GM12878 (cell line): ENCODE results near the gene STRBP. TPM values are rescaled to one million over a fixed set of nuclear protein-coding genes. Genes with fewer than 3 reads are reported as not detected.

Experiments
- ATAC-seq: fragments of 200-7000 bp; cut with Tn5 transposase; 3 replicates; pipeline ENCODE4 v1.9.1; 2020; ENCODE audit warnings: mild to moderate bottlenecking, moderate library complexity
- BruUV-seq: library from RNA; stranded (reverse); fragments of 400-500 nt; replicated peaks from 2 replicates; lab custom pipeline; 2021; lab: Mats Ljungman, UMichigan
- CTCF ChIA-PET: fragments of 300-600 bp; sonication (Branson Sonifier 250); formaldehyde crosslinking; extraction: SDS; loops from one replicate; lab custom pipeline; 2021; ENCODE audit warnings: inconsistent platforms; lab: Yijun Ruan, JAX
- POLR2A ChIA-PET: fragments of 350-600 bp; formaldehyde crosslinking; extraction: SDS; loops from one replicate; lab custom pipeline; 2021; ENCODE audit warnings: inconsistent platforms; lab: Charles Lee
- RAD21 ChIA-PET: fragments of 300-600 bp; sonication (Branson Sonifier 250); formaldehyde crosslinking; loops from one replicate; lab custom pipeline; 2023; ENCODE audit warnings: antibody characterized with exemption; ENCODE audit not compliant: unreplicated experiment; lab: Charles Lee
- SMC1A ChIA-PET: fragments of 300-600 bp; sonication (Branson Sonifier 250); formaldehyde crosslinking; loops from one replicate; lab custom pipeline; 2023; ENCODE audit not compliant: unreplicated experiment, uncharacterized antibody; lab: Charles Lee
- DNase-seq: peaks from one replicate; pipeline ENCODE4 v3.0.0-alpha.2; 2011; ENCODE audit warnings: low read depth, low spot score
- FAIRE-seq: peaks from 3 replicates; lab custom pipeline; 2011; peaks lifted over from hg19 to GRCh38; lab: Jason Lieb, UNC
- H2AFZ ChIP-seq: 2 replicates; pipeline ENCODE4 v1.6.0; 2011; ENCODE audit warnings: low read depth, low read length, control low read depth; ENCODE audit not compliant: control insufficient read depth
- H3K27ac ChIP-seq: 2 replicates; pipeline ENCODE4 v1.5.1; 2011; ENCODE audit warnings: control low read depth; ENCODE audit not compliant: control insufficient read depth, insufficient read depth
- H3K27me3 ChIP-seq, 2 experiments: replicated peaks in 1 of 2; 2 replicates each; pipeline versions ENCODE4 v1.6.0 to v1.6.1; 2011; ENCODE audit warnings: low read length in 1 of 2; ENCODE audit not compliant: control insufficient read depth in 2 of 2, insufficient read depth in 2 of 2
- H3K36me3 ChIP-seq, 2 experiments: 2 replicates each; pipeline ENCODE4 v1.5.1; 2011; ENCODE audit warnings: low read length in 1 of 2; ENCODE audit not compliant: control insufficient read depth in 2 of 2, insufficient read depth in 2 of 2
- H3K4me1 ChIP-seq: 2 replicates; pipeline ENCODE4 v1.6.1; 2011; ENCODE audit warnings: mild to moderate bottlenecking, low read length, moderate library complexity, mixed read lengths; ENCODE audit not compliant: control insufficient read depth, insufficient read depth
- H3K4me2 ChIP-seq: 2 replicates; pipeline ENCODE4 v1.6.0; 2011; ENCODE audit warnings: control low read depth; ENCODE audit not compliant: control insufficient read depth, insufficient read depth
- H3K4me3 ChIP-seq: fragments of 200-600 bp; sonication (generic); 2 replicates; pipeline ENCODE4 v1.5.1; 2016
- H3K79me2 ChIP-seq: 2 replicates; pipeline ENCODE4 v1.6.0; 2011; ENCODE audit warnings: low read length; ENCODE audit not compliant: control insufficient read depth, insufficient read depth
- H3K9ac ChIP-seq: 2 replicates; pipeline ENCODE4 v1.8.0; 2011; ENCODE audit warnings: low read length, control low read depth, mixed read lengths; ENCODE audit not compliant: control insufficient read depth, insufficient read depth
- H3K9me3 ChIP-seq: replicated peaks from 3 replicates; pipeline ENCODE4 v1.5.1; 2011; ENCODE audit warnings: mild to moderate bottlenecking, low read length; ENCODE audit not compliant: control insufficient read depth, insufficient read depth
- H4K20me1 ChIP-seq: 2 replicates; pipeline ENCODE4 v1.6.0; 2011; ENCODE audit not compliant: control insufficient read depth, insufficient read depth
- CBFB ChIP-seq: IDR thresholded peaks from 2 replicates; pipeline ENCODE4 v1.6.1; 2016; ENCODE audit warnings: antibody characterized with exemption, low read depth
- CBX3 ChIP-seq: fragments of 200-600 bp; sonication (generic); IDR thresholded peaks from 2 replicates; pipeline ENCODE4 v1.6.1; 2016; ENCODE audit warnings: low read depth, borderline replicate concordance
- HCFC1 ChIP-seq: fragments of 150-350 bp; IDR thresholded peaks from 2 replicates; pipeline ENCODE4 v1.6.1; 2014; ENCODE audit warnings: low read length
- HDGF ChIP-seq: fragments of 450-650 bp; IDR thresholded peaks from 2 replicates; pipeline ENCODE4 v1.6.1; 2016; ENCODE audit warnings: antibody characterized with exemption
- IKZF1 ChIP-seq: fragments of 450-650 bp; conservative IDR thresholded peaks from 2 replicates; pipeline ENCODE4 v1.6.1; 2017; ENCODE audit warnings: antibody characterized with exemption, mild to moderate bottlenecking
- IKZF2 ChIP-seq, 2 experiments: fragments of 450-650 bp; IDR thresholded peaks; 2 replicates each; pipeline ENCODE4 v1.6.1; 2017; ENCODE audit warnings: mild to moderate bottlenecking in 2 of 2, moderate library complexity in 2 of 2
- JUNB ChIP-seq: IDR thresholded peaks from 2 replicates; pipeline ENCODE4 v1.6.1; 2016; ENCODE audit warnings: antibody characterized with exemption, mild to moderate bottlenecking
- JUND ChIP-seq: IDR thresholded peaks from 2 replicates; pipeline ENCODE4 v1.6.1; 2012; ENCODE audit warnings: low read depth, mild to moderate bottlenecking, low read length, improper control_type of control experiment, moderate library complexity
- PAX5 ChIP-seq: IDR thresholded peaks from 2 replicates; pipeline ENCODE4 v1.6.1; 2011; ENCODE audit warnings: low read depth, low read length, borderline replicate concordance
- PML ChIP-seq: IDR thresholded peaks from 2 replicates; pipeline ENCODE4 v1.6.1; 2012; ENCODE audit warnings: low read length, inconsistent platforms
- POU2F2 ChIP-seq: IDR thresholded peaks from 3 replicates; pipeline ENCODE4 v1.6.1; 2011; ENCODE audit warnings: low read depth, mild to moderate bottlenecking, low read length, borderline replicate concordance
- SMARCA5 ChIP-seq: fragments of 450-650 bp; IDR thresholded peaks from 2 replicates; pipeline ENCODE4 v1.6.1; 2017; ENCODE audit warnings: mild to moderate bottlenecking
- SRF ChIP-seq, 2 experiments: IDR thresholded peaks; 2 replicates each; pipeline ENCODE4 v1.6.1; 2011; ENCODE audit warnings: low read depth in 2 of 2, low read length in 2 of 2, mild to moderate bottlenecking in 1 of 2, moderate library complexity in 1 of 2
- ZSCAN29 ChIP-seq: fragments of 450-650 bp; IDR thresholded peaks from 2 replicates; pipeline ENCODE4 v1.6.1; 2017; ENCODE audit warnings: mild to moderate bottlenecking, moderate library complexity
- WGBS: methylation state at CpG from one replicate; pipeline ENCODE4 v1.1.6; 2016; ENCODE audit warnings: low lambda C conversion rate; ENCODE audit not compliant: insufficient replicate concordance, insufficient coverage; ENCODE audit errors: missing lambda C conversion rate; 5-methylcytosine and 5-hydroxymethylcytosine counted together
- in situ Hi-C: fragments of 300-500 bp; cut with MboI; formaldehyde crosslinking; loops from 9 replicates; pipeline ENCODE4 v1.14.3; 2018; ENCODE audit warnings: mixed read lengths
- intact Hi-C: fragments of 100-400 bp; cut with micrococcal nuclease; formaldehyde crosslinking; loops from one replicate; pipeline ENCODE4 v1.14.2; 2022; ENCODE audit not compliant: unreplicated experiment
- polyA plus RNA-seq, 11 experiments: library from polyadenylated mRNA; depleted of rRNA in 4 of 11; unstranded in 6 of 11; stranded (reverse) in 5 of 11; fragments of >200 nt; fragmentation: Nextera tagmentation in 4 of 11; fragmentation: Illumina TruSeq in 1 of 11; extraction: Ambion mirVana in 4 of 11; extraction: Trizol in 1 of 11; gene quantifications; 1 replicate in 1 of 11; 2 replicates in 10 of 11; pipeline versions ENCODE4 v1.2.1 to v1.2.3, GENCODE V29; 2011 to 2016; ENCODE audit warnings: inconsistent platforms in 2 of 11, missing spikeins in 2 of 11, low read depth in 1 of 11
- total RNA-seq, 4 experiments: library from RNA; depleted of rRNA in 3 of 4; stranded (reverse); fragments of >200 nt in 3 of 4; fragmentation: Illumina TruSeq in 1 of 4; extraction: Trizol in 1 of 4; gene quantifications; 2 replicates each; pipeline versions ENCODE4 v1.2.1 to v1.2.3, GENCODE V29; 2013 to 2021
- TF ChIP-seq, protein P1 (sequence below): IDR thresholded peaks from 2 replicates; pipeline ENCODE4 v1.6.1; 2011; ENCODE audit warnings: borderline replicate concordance, low read depth, mild to moderate bottlenecking, moderate library complexity, low read length; ENCODE audit not compliant: insufficient read depth, poor library complexity, severe bottlenecking
- TF ChIP-seq, protein P2 (sequence below): IDR thresholded peaks from 2 replicates; pipeline ENCODE4 v1.6.1; 2012; ENCODE audit warnings: low read depth, low read length, improper control_type of control experiment
- TF ChIP-seq, protein P3 (sequence below): IDR thresholded peaks from 2 replicates; pipeline ENCODE4 v1.6.1; 2012; ENCODE audit warnings: low read depth, low read length, improper control_type of control experiment
- TF ChIP-seq, protein P4 (sequence below): IDR thresholded peaks from 2 replicates; pipeline ENCODE4 v1.6.1; 2011; ENCODE audit warnings: low read depth, low read length, improper control_type of control experiment, borderline replicate concordance

Gene STRBP
- total and polyA plus RNA-seq, 10 of the 15 experiments (the other 5 are each of a cell fraction or from before 2014, with no cell fraction given): 31.0 to 96.8 (median 71.4) TPM

DNA sequence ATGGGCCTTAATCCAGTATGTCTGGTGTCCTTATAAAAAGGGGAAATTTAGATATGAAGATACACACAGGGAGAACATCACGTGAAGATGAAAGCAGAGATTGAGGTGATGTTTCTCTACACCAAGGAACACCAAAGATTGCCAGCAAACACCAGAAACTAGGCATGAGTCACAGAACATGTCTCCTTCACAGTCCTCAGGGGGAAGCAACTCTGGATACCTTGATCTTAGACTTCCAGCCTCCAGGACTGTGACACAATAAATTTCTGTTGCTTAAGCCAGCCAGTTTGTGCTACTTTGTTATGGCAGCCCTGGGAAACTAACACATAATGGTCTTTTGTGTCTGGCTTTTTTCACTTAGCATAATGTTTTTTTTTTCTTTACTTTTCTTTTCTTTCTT is 41.2 kb upstream of the STRBP start (continued):
- no peak for TF ChIP-seq JUND
- no peak for TF ChIP-seq HDGF
- no peak for TF ChIP-seq SRF (IDR thresholded peaks at IDR 0.05; ENCODE audit: low read depth in 2 of 2, low read length in 2 of 2)
- TF ChIP-seq IKZF1: no peak

DNA sequence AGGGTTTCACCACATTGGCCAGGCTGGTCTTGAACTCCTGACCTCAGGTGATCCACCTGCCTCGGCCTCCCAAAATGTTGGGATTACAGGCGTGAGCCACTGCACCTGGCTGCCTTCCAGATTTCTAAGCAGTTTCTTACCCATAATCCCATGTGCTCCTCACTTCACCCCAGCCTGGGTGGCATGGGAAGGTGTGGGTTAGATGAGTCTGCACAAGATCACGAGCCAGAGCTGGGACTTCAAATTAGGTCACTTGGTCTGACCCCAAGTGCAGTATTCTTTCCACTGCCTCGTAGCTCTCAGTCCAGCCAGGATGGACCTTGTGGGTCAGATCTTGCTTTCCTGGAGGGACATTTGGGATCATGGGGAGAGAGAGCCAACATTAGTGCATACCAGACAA is 37.5 kb upstream of the STRBP start:
- Histone ChIP-seq H3K36me3 (no peaks in the 10 kb centered on the region), H3K9ac (no peak overlapping the region), H3K4me3 (no peak overlapping the region), H3K4me2 (no peak overlapping the region), H3K9me3 (no peaks in the 10 kb centered on the region), H3K27ac (no peak overlapping the region), H3K79me2 (no peaks in the 10 kb centered on the region), H3K27me3 (no peaks in the 10 kb centered on the region; a peak in 1 of 4 replicates), H3K4me1 (peaks cover 4% of the 10 kb centered on the region), H4K20me1 (no peaks in the 10 kb centered on the region), H2AFZ (no peak overlapping the region)
- no TSS peak for BruUV-seq
- no peak for DNase-seq
- 46% methylated on average over 4 of the region's 4 CpGs for WGBS
- no peak for ATAC-seq
- RAD21 ChIA-PET: interaction anchor here (1.6 to 1.8 kb wide), 2 partner anchors 33 to 36 kb away, joined by 4 to 7 read pairs; no protein-coding TSS in a partner anchor
- intact Hi-C loops: no loop called here
- CTCF ChIA-PET: interaction anchor here (1.9 kb wide), 1 partner anchor 34 kb away, joined by 7 read pairs; no protein-coding TSS in a partner anchor
- in situ Hi-C loops: no loop called here
- SMC1A ChIA-PET: interaction anchor here (0.6 to 1.6 kb wide), 4 partner anchors 9 to 426 kb away, joined by 3 to 7 read pairs (median 3); no protein-coding TSS in a partner anchor
- no peak for FAIRE-seq
- POLR2A ChIA-PET: interaction anchor here (1.1 to 2.0 kb wide), 4 partner anchors 11 to 71 kb away, joined by 3 to 5 read pairs (median 4); no protein-coding TSS in a partner anchor
- no peak for TF ChIP-seq PML
- TF ChIP-seq SMARCA5: no peak
- no peak for TF ChIP-seq POU2F2
- TF ChIP-seq, protein P1, sequence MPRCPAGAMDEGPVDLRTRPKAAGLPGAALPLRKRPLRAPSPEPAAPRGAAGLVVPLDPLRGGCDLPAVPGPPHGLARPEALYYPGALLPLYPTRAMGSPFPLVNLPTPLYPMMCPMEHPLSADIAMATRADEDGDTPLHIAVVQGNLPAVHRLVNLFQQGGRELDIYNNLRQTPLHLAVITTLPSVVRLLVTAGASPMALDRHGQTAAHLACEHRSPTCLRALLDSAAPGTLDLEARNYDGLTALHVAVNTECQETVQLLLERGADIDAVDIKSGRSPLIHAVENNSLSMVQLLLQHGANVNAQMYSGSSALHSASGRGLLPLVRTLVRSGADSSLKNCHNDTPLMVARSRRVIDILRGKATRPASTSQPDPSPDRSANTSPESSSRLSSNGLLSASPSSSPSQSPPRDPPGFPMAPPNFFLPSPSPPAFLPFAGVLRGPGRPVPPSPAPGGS: no peak
- TF ChIP-seq, protein P2, sequence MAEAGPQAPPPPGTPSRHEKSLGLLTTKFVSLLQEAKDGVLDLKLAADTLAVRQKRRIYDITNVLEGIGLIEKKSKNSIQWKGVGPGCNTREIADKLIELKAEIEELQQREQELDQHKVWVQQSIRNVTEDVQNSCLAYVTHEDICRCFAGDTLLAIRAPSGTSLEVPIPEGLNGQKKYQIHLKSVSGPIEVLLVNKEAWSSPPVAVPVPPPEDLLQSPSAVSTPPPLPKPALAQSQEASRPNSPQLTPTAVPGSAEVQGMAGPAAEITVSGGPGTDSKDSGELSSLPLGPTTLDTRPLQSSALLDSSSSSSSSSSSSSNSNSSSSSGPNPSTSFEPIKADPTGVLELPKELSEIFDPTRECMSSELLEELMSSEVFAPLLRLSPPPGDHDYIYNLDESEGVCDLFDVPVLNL: no peak
- TF ChIP-seq CBFB: no peak
- TF ChIP-seq, protein P3, sequence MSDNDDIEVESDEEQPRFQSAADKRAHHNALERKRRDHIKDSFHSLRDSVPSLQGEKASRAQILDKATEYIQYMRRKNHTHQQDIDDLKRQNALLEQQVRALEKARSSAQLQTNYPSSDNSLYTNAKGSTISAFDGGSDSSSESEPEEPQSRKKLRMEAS: no peak
- TF ChIP-seq, protein P4, sequence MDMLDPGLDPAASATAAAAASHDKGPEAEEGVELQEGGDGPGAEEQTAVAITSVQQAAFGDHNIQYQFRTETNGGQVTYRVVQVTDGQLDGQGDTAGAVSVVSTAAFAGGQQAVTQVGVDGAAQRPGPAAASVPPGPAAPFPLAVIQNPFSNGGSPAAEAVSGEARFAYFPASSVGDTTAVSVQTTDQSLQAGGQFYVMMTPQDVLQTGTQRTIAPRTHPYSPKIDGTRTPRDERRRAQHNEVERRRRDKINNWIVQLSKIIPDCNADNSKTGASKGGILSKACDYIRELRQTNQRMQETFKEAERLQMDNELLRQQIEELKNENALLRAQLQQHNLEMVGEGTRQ: no peak
- TF ChIP-seq JUNB: no peak
- TF ChIP-seq PAX5: no peak
- TF ChIP-seq HCFC1: no peak
- TF ChIP-seq ZSCAN29: no peak
- no peak for TF ChIP-seq IKZF2 (IDR thresholded peaks at IDR 0.05)
- TF ChIP-seq CBX3: no peak
